ENCODE data around the gene DAD1.

Gene DAD1

DNA sequence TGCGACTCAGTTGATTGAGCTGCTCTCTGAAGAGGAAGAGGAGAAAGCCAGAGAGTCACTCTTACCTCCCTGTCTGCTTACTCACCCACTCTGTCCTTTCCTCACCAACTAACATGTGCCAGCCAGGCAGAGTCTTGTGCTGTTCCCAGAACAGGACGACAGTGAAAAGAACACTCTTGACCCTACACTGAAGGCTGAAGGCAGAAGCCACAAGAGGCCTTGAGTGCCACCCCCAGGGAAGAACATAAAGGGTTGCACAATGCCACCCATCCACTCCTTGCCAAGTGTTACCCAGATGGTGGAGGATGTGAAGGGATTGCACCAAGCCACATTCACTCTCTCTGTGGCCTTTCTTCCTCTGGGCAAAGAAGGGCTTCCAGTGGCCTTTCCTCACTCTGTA, 21.9 kb upstream of the DAD1 start:
- no peak for TF ChIP-seq CTCF (IDR thresholded peaks at IDR 0.05)
- DNase-seq (ENCODE audit: low spot score) = no peak
- peak overlapping the region in 1 of 2 donors; percentile 4 for H3K27ac ChIP-seq
- H3K4me3 ChIP-seq = no peak overlapping the region

GRCh38 chr14:22607291-22607690, 18.3 kb upstream of the DAD1 start:
- DNase-seq (ENCODE audit: low spot score) = no peak
- TF ChIP-seq CTCF (IDR thresholded peaks at IDR 0.05) = no peak
- no peak overlapping the region for H3K4me3 ChIP-seq
- H3K27ac ChIP-seq = no peak overlapping the region

GRCh38 chr14:22606380-22606779, 17.4 kb upstream of the DAD1 start:
- DNase-seq (ENCODE audit: low spot score) = no peak

GRCh38 chr14:22602862-22603261, 13.8 kb upstream of the DAD1 start:
- TF ChIP-seq CTCF (IDR thresholded peaks at IDR 0.05) = no peak
- no peak overlapping the region for H3K4me3 ChIP-seq
- no peak overlapping the region for H3K27ac ChIP-seq
- no peak for DNase-seq (ENCODE audit: low spot score)

More at GRCh38 chr14:22606380-22606779, 17.4 kb upstream of the DAD1 start:
- Histone ChIP-seq H3K27ac (no peak overlapping the region), H3K4me3 (no peak overlapping the region)
- no peak for TF ChIP-seq CTCF (IDR thresholded peaks at IDR 0.05)

DNA sequence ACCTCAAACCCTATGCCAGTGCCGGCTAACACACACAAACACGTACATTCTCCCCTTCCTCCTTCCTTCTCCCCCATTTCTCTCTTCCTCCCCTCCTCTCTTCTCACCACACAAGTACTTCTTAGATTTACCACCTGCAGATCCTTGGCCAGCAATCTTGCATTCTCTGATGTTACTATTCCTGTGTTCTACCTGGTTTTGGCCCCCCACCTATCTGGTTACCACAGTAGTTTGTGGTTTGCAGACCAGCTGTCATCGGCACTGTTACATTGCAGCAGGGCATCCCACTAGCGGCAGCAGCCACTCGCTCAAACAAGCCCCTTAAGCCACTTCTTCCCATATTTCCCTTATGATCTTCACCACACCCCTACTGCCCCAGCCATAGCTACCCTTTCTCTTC, 13.0 kb upstream of the DAD1 start:
- no peak for TF ChIP-seq CTCF (IDR thresholded peaks at IDR 0.05)
- Histone ChIP-seq H3K27ac (no peak overlapping the region), H3K4me3 (no peak overlapping the region)
- no peak for DNase-seq (ENCODE audit: low spot score)

DNA sequence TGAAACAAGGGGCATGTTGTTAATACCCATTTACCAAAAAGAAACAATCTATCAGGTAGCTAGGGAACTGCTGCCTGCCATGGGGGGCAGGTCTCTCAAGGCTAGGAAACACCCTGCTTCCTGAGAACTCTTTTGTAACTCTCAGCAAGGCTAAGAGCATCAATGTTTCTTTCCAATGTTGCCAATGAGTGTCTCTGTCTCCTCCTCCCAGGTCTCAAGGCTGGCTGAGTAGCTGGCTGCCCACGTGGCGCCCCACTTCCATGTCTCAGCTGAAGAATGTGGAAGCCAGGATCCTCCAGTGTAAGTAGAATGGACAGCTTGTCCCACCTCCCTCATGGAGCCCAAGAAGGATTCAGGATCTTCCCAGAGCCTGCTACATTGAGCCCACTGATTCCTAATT, 12.4 kb upstream of the DAD1 start:
- no peak for TF ChIP-seq CTCF (IDR thresholded peaks at IDR 0.05)
- no peak for DNase-seq (ENCODE audit: low spot score)
- H3K4me3 ChIP-seq = no peak overlapping the region
- H3K27ac ChIP-seq = no peak overlapping the region

- Histone ChIP-seq H3K4me3 (peak overlapping the region; percentile 82), H3K27ac (no peak overlapping the region)
- no peak for TF ChIP-seq CTCF (IDR thresholded peaks at IDR 0.05)
- no peak for DNase-seq (ENCODE audit: low spot score)
These were observed 11.0 kb upstream of the DAD1 start for GRCh38 chr14:22600027-22600426.

Data from coronary artery (tissue), 2 donors.